Ovary (tissue), 3 donors: Measurements from ENCODE around the gene CBR4.

Source experiments
- POLR2A ChIP-seq: fragments of 450-650 bp; IDR thresholded peaks from one replicate; pipeline ENCODE4 v1.6.1; 2017; ENCODE audit warnings: antibody characterized with exemption, mild to moderate bottlenecking, moderate library complexity
- TF ChIP-seq, protein P1 (sequence below), 3 donors: fragments of 450-650 bp in 2 of 3; fragments of 200-600 bp in 1 of 3; IDR thresholded peaks; one replicate each; pipeline versions ENCODE4 v1.5.1 to v1.8.0; 2016 to 2022; ENCODE audit warnings: antibody characterized with exemption in 3 of 3, mild to moderate bottlenecking in 1 of 3
- donor health status: DM: no; HTN: no; CAD: no.

DNA sequence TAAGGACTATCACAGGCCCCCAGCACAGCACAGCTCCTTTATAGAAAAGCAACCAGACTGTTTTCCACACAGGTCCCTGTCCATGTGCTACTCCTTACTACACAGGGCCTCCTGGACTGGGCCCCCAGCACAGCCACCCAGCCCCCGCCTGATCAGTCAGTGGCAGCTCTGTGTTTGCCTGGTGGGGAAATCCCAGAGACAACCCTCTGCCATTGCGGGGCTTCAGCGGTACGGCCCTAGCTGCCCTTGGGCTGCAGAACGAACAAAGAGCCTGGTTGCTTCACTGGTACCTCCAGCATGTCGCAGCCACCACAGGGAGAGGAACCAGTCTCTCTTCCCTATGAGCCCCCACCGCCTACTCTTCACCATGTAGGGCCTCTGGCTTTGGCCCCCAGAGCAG, 30.7 kb downstream of the CBR4 start:
- TF ChIP-seq, protein P1, sequence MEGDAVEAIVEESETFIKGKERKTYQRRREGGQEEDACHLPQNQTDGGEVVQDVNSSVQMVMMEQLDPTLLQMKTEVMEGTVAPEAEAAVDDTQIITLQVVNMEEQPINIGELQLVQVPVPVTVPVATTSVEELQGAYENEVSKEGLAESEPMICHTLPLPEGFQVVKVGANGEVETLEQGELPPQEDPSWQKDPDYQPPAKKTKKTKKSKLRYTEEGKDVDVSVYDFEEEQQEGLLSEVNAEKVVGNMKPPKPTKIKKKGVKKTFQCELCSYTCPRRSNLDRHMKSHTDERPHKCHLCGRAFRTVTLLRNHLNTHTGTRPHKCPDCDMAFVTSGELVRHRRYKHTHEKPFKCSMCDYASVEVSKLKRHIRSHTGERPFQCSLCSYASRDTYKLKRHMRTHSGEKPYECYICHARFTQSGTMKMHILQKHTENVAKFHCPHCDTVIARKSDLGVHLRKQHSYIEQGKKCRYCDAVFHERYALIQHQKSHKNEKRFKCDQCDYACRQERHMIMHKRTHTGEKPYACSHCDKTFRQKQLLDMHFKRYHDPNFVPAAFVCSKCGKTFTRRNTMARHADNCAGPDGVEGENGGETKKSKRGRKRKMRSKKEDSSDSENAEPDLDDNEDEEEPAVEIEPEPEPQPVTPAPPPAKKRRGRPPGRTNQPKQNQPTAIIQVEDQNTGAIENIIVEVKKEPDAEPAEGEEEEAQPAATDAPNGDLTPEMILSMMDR (IDR thresholded peaks at IDR 0.05): no peak
- no peak for TF ChIP-seq POLR2A
